ENCODE data around the gene OR5K1.

DNA sequence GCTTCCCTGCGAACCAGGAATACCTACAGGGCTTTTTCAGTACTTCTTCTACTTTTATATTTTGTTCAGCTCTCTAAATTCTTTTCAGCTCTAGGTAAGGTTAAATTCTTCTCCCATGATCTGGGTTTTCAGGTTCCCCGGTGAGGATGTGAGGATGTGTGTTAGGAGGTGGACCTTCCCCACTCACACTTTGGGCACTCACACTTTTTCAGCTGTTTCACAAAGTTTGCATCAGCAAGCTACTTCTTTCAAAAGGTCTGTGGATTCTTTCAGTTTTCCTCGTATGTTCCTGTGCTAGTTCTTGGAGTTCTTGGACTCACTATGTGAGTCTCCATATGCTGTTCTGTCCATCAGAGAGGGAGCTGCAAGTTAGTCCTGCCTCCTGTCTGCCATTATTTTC is 20.6 kb downstream of the OR5K1 start:
- TF ChIP-seq POLR2A (IDR thresholded peaks at IDR 0.05) (no peak), CTCF (IDR thresholded peaks at IDR 0.05 in 8 of 11, conservative IDR thresholded peaks at IDR 0.05 in 3 of 11) (no peak)
